GM19452 (cell line): ENCODE results near the gene MOSPD2.
A peak's percentile ranks its signal among the peaks of the same experiment; 100 is the strongest.

ENCODE experiments used
- ATAC-seq: cut with Tn5 transposase; IDR thresholded peaks from one replicate; pipeline ENCODE4 v1.9.1; 2021; ENCODE audit not compliant: unreplicated experiment

Gene MOSPD2

GRCh38 chrX:14872851-14873675, at the start of gene MOSPD2, which contains the start of gene FANCB:
TSS of gene MOSPD2 (plus strand) at chrX:14873421. CDS start at chrX:14873529, 108 bp downstream.
TSS of gene FANCB (minus strand) at chrX:14873069. CDS start at chrX:14865510, 7,559 bp downstream.
- ATAC-seq, result peak; percentile 96

GRCh38 chrX:14825851-14826250, 47.4 kb upstream of the MOSPD2 start:
- ATAC-seq, result no peak

- ATAC-seq, result no peak
These were observed 46.9 kb upstream of the MOSPD2 start for GRCh38 chrX:14826319-14826718.

- no peak for ATAC-seq
These were observed 43.6 kb upstream of the MOSPD2 start for GRCh38 chrX:14829643-14830042.

GRCh38 chrX:14832151-14832550, 41.1 kb upstream of the MOSPD2 start:
- no peak for ATAC-seq

- ATAC-seq, result no peak
These were observed 40.6 kb upstream of the MOSPD2 start for GRCh38 chrX:14832586-14832985.

- ATAC-seq, result no peak
These were observed 36.1 kb upstream of the MOSPD2 start for GRCh38 chrX:14837155-14837554.

GRCh38 chrX:14843666-14844065, 29.6 kb upstream of the MOSPD2 start:
- no peak for ATAC-seq

GRCh38 chrX:14851526-14851925, 21.7 kb upstream of the MOSPD2 start:
- no peak for ATAC-seq

- ATAC-seq, result no peak
These were observed 8.6 kb upstream of the MOSPD2 start for GRCh38 chrX:14864631-14865030.

- no peak for ATAC-seq
These were observed 8.0 kb upstream of the MOSPD2 start for GRCh38 chrX:14865201-14865600.

- ATAC-seq, result no peak
These were observed 1.5 kb upstream of the MOSPD2 start for GRCh38 chrX:14871767-14872166.

GRCh38 chrX:14872355-14872754, 866 bp upstream of the MOSPD2 start:
- ATAC-seq, result no peak

GRCh38 chrX:14873676-14874049, 442 bp downstream of the MOSPD2 start:
- ATAC-seq, result no peak

GRCh38 chrX:14875624-14876023, 2.4 kb downstream of the MOSPD2 start:
- ATAC-seq, result no peak

- no peak for ATAC-seq
These were observed 10.6 kb downstream of the MOSPD2 start for GRCh38 chrX:14883826-14884225.

GRCh38 chrX:14884714-14885113, 11.5 kb downstream of the MOSPD2 start:
- ATAC-seq, result no peak

- no peak for ATAC-seq
These were observed 13.0 kb downstream of the MOSPD2 start for GRCh38 chrX:14886252-14886651.

GRCh38 chrX:14896273-14896672, 23.1 kb downstream of the MOSPD2 start:
- no peak for ATAC-seq

- no peak for ATAC-seq
These were observed 23.8 kb downstream of the MOSPD2 start for GRCh38 chrX:14897042-14897441.

GRCh38 chrX:14899607-14900006, 26.4 kb downstream of the MOSPD2 start:
- ATAC-seq, result peak; percentile 89

- ATAC-seq, result no peak
These were observed 29.3 kb downstream of the MOSPD2 start for GRCh38 chrX:14902537-14902936.

GRCh38 chrX:14903891-14904290, 30.7 kb downstream of the MOSPD2 start:
- ATAC-seq, result no peak
